ENCODE results near the gene CEP128.

DNA sequence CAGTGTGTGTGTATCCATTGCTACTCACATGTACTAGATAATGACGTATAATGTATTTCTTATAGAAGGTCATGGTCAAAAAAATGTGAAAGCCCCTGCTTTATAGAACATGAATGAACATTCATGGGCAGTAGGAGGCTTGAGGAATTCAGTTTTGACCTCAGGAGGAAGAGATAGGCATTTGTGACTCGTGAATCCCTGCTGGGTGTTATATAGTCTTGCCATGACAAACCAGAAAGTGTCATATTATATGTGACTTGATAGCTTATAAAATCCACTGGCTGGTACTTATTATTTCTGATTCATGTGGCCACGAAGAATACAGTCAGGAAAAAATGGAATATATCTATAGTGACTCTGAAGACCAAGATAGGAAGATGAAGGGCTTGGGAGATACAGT is 287.6 kb downstream of the CEP128 start:
- TF ChIP-seq, protein P1, sequence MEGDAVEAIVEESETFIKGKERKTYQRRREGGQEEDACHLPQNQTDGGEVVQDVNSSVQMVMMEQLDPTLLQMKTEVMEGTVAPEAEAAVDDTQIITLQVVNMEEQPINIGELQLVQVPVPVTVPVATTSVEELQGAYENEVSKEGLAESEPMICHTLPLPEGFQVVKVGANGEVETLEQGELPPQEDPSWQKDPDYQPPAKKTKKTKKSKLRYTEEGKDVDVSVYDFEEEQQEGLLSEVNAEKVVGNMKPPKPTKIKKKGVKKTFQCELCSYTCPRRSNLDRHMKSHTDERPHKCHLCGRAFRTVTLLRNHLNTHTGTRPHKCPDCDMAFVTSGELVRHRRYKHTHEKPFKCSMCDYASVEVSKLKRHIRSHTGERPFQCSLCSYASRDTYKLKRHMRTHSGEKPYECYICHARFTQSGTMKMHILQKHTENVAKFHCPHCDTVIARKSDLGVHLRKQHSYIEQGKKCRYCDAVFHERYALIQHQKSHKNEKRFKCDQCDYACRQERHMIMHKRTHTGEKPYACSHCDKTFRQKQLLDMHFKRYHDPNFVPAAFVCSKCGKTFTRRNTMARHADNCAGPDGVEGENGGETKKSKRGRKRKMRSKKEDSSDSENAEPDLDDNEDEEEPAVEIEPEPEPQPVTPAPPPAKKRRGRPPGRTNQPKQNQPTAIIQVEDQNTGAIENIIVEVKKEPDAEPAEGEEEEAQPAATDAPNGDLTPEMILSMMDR (IDR thresholded peaks at IDR 0.05), result no peak
- TF ChIP-seq POLR2A (IDR thresholded peaks at IDR 0.05), result no peak

All from uterus (tissue), 2 donors.